Kidney epithelial cell (primary cell): ENCODE measurements around the gene MITF. TPM values are rescaled to one million over a fixed set of nuclear protein-coding genes. Genes with fewer than 3 reads are reported as not detected.
A peak's percentile ranks its signal among the peaks of the same experiment; 100 is the strongest.

Source experiments
- DNase-seq: peaks from one replicate; pipeline ENCODE4 v3.0.0-alpha.2; 2010; ENCODE audit warnings: low read depth
- H3K27me3 ChIP-seq: 2 replicates; pipeline ENCODE4 v1.6.0; 2011; ENCODE audit warnings: low read length; ENCODE audit not compliant: control insufficient read depth, insufficient read depth
- H3K36me3 ChIP-seq: 2 replicates; pipeline ENCODE4 v1.5.1; 2011; ENCODE audit warnings: low read length; ENCODE audit not compliant: control insufficient read depth, insufficient read depth
- H3K4me3 ChIP-seq: 2 replicates; pipeline ENCODE4 v1.5.1; 2011; ENCODE audit warnings: low read depth, mild to moderate bottlenecking, control low read depth, low read length
- CTCF ChIP-seq: IDR thresholded peaks from 2 replicates; pipeline ENCODE4 v1.5.1; 2011; ENCODE audit warnings: mild to moderate bottlenecking, moderate library complexity, low read length, control low read depth, inconsistent platforms; ENCODE audit not compliant: insufficient read depth, poor library complexity, severe bottlenecking
- total RNA-seq: library from RNA; depleted of rRNA; stranded (reverse); fragments of >200 nt; gene quantifications from 2 replicates; pipeline ENCODE4 v1.2.3, GENCODE V29; 2015

MITF gene
- total RNA-seq, 1 donor from 2014 or later, result 5.8 TPM

DNA sequence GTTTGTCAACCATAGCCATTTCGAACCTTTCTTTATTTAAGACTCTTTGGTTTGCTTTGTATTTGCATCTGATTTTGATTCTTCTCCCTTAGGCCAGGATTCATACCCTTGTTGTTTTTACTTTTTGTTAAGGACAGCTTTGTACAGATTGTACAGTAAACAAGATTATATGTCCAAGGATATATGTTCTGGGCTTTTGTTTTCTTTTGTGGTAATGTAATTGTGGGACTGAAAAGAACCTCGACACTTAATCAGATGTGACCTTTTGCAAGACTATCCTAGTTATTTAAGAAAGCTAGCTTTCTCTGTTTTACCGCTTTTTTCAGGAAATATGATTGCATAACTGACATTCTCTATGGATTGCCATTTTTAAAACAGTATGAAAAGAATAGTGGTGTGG lies 193.2 kb downstream of the MITF start:
- H3K27me3 ChIP-seq, result no peaks in the 10 kb centered on the region
- H3K4me3 ChIP-seq, result no peak overlapping the region
- DNase-seq, result no peak
- no peak for TF ChIP-seq CTCF
- H3K36me3 ChIP-seq, result no peaks in the 10 kb centered on the region

- Histone ChIP-seq H3K27me3 (no peaks in the 10 kb centered on the region), H3K4me3 (no peak overlapping the region), H3K36me3 (no peaks in the 10 kb centered on the region)
- TF ChIP-seq CTCF, result no peak
- peak; percentile 12 for DNase-seq
These were observed 195.1 kb downstream of the MITF start for GRCh38 chr3:69934398-69934797.

DNA sequence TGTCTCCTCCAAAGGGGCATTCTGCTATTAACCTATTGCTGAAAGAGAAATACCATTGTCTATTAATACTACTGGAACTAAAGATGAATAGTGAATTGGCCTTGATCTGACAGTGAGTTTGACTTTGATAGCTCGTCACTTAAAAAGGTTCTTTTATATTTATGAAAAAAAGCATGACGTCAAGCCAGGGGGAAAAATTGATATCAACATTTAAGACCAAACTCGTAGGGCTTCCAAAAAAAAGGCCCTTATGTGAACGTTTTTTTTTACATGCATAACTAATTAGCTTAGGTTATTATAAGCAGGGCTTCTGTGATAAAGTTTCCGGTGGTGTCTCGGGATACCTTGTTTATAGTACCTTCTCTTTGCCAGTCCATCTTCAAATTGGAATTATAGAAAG lies 197.0 kb downstream of the MITF start:
- no peak for DNase-seq
- no peaks in the 10 kb centered on the region for H3K36me3 ChIP-seq
- TF ChIP-seq CTCF, result no peak
- H3K27me3 ChIP-seq, result no peaks in the 10 kb centered on the region
- H3K4me3 ChIP-seq, result no peak overlapping the region

GRCh38 chr3:69938061-69938460 lies 198.8 kb downstream of the MITF start:
- no peak for TF ChIP-seq CTCF
- no peaks in the 10 kb centered on the region for H3K36me3 ChIP-seq

DNA sequence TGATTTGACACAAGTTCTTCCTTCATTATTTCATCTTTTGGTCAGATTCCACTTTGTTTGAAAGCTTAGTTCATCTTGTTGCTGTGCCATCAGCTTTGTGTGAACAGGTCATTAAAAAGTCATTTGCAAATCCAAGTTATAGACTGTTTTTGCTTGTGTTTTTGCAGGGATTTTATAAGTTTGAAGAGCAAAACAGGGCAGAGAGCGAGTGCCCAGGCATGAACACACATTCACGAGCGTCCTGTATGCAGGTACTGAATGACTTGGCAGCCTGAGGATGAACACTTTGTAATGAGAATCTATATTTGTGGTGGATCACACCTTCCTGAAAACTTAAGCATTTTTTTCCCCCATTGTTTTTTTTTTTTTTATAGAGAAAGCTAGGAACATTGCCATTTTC lies 199.7 kb downstream of the MITF start:
- Histone ChIP-seq H3K27me3 (no peaks in the 10 kb centered on the region), H3K36me3 (no peaks in the 10 kb centered on the region), H3K4me3 (no peak overlapping the region)
- no peak for TF ChIP-seq CTCF
- DNase-seq, result no peak

More at GRCh38 chr3:69938061-69938460, 198.8 kb downstream of the MITF start:
- DNase-seq, result no peak
- Histone ChIP-seq H3K4me3 (no peak overlapping the region), H3K27me3 (no peaks in the 10 kb centered on the region)

GRCh38 chr3:69941037-69941436 lies 201.8 kb downstream of the MITF start:
- TF ChIP-seq CTCF, result no peak
- no peaks in the 10 kb centered on the region for H3K27me3 ChIP-seq
- H3K36me3 ChIP-seq, result no peaks in the 10 kb centered on the region
- DNase-seq, result no peak
- H3K4me3 ChIP-seq, result no peak overlapping the region
